SK-N-SH (cell line): ENCODE results near the gene SV2B. TPM values are rescaled to one million over a fixed set of nuclear protein-coding genes. Genes with fewer than 3 reads are reported as not detected.
A peak's percentile ranks its signal among the peaks of the same experiment; 100 is the strongest.

Source experiments
- CTCF ChIA-PET: fragments of 300-600, 350-600 bp; formaldehyde crosslinking; extraction: SDS; loops from one replicate; lab custom pipeline; 2021; lab: Yijun Ruan, JAX
- POLR2A ChIA-PET: fragments of 350-600 bp; sonication (Branson Sonifier 250); formaldehyde crosslinking; extraction: SDS; loops from one replicate; lab custom pipeline; 2020; ENCODE audit warnings: antibody characterized with exemption, inconsistent platforms; lab: Yijun Ruan, JAX
- DNase-seq: peaks from one replicate; pipeline ENCODE4 v3.0.0; 2012
- H2AFZ ChIP-seq: fragments of 200-600 bp; sonication (generic); 2 replicates; pipeline ENCODE4 v1.8.1; 2016; ENCODE audit warnings: antibody characterized with exemption, mild to moderate bottlenecking, low read depth
- H3F3A ChIP-seq: fragments of 200-600 bp; sonication (generic); replicated peaks from 2 replicates; pipeline ENCODE3; 2016; ENCODE audit warnings: antibody characterized with exemption, mild to moderate bottlenecking; ENCODE audit not compliant: insufficient read depth
- H3K27ac ChIP-seq, 2 experiments: fragments of 200-500 bp in 1 of 2; fragments of 200-600 bp in 1 of 2; sonication (Bioruptor generic) in 1 of 2; sonication (generic), shearing (Covaris generic) in 1 of 2; 2 replicates each; pipeline versions ENCODE4 v1.5.1 to v1.6.1; 2014 to 2016; ENCODE audit warnings: low read depth in 2 of 2, inconsistent platforms in 1 of 2, low read length in 1 of 2, mild to moderate bottlenecking in 1 of 2, mixed read lengths in 1 of 2
- H3K27me3 ChIP-seq: fragments of 200-600 bp; sonication (generic), shearing (Covaris generic); 2 replicates; pipeline ENCODE4 v1.6.1; 2016; ENCODE audit warnings: mixed run types; ENCODE audit not compliant: insufficient read depth
- H3K36me3 ChIP-seq, 2 experiments: fragments of 200-500 bp in 1 of 2; fragments of 200-600 bp in 1 of 2; sonication (Bioruptor generic) in 1 of 2; sonication (generic) in 1 of 2; replicated peaks in 1 of 2; 2 replicates each; pipeline versions ENCODE3 to v1.5.1; 2014 to 2016; ENCODE audit warnings: low read length in 1 of 2, mild to moderate bottlenecking in 1 of 2; ENCODE audit not compliant: insufficient read depth in 2 of 2, control insufficient read depth in 1 of 2
- H3K4me1 ChIP-seq, 2 experiments: fragments of 200-500 bp in 1 of 2; fragments of 200-600 bp in 1 of 2; sonication (Bioruptor generic) in 1 of 2; sonication (generic), shearing (Covaris generic) in 1 of 2; 2 replicates each; pipeline versions ENCODE4 v1.5.1 to v1.6.1; 2014 to 2016; ENCODE audit warnings: low read depth in 1 of 2, low read length in 1 of 2, mixed run types in 1 of 2; ENCODE audit not compliant: insufficient read depth in 2 of 2, control insufficient read depth in 1 of 2
- H3K4me2 ChIP-seq: fragments of 200-600 bp; sonication (generic), shearing (Covaris generic); 2 replicates; pipeline ENCODE4 v1.6.1; 2017; ENCODE audit warnings: mixed run types
- H3K4me3 ChIP-seq, 2 experiments: fragments of 200-500 bp in 1 of 2; fragments of 200-600 bp in 1 of 2; sonication (Bioruptor generic) in 1 of 2; sonication (generic), shearing (Covaris generic) in 1 of 2; 2 replicates each; pipeline versions ENCODE4 v1.5.1 to v1.8.1; 2014 to 2016; ENCODE audit warnings: low read depth in 2 of 2, inconsistent platforms in 1 of 2, low read length in 1 of 2, mild to moderate bottlenecking in 1 of 2, mixed read lengths in 1 of 2, moderate library complexity in 1 of 2
- H3K79me2 ChIP-seq: fragments of 200-600 bp; sonication (generic); 2 replicates; pipeline ENCODE4 v1.8.1; 2017; ENCODE audit warnings: mild to moderate bottlenecking; ENCODE audit not compliant: insufficient read depth
- H3K9ac ChIP-seq: fragments of 200-600 bp; sonication (generic); 2 replicates; pipeline ENCODE4 v1.6.1; 2017; ENCODE audit warnings: mixed run types
- H3K9me2 ChIP-seq: fragments of 200-600 bp; sonication (generic); 2 replicates; pipeline ENCODE4 v1.6.1; 2017; ENCODE audit warnings: mixed run types
- H3K9me3 ChIP-seq: fragments of 200-600 bp; sonication (generic); 2 replicates; pipeline ENCODE4 v1.6.1; 2017; ENCODE audit warnings: mixed run types, mild to moderate bottlenecking, moderate library complexity
- H4K20me1 ChIP-seq: fragments of 200-600 bp; sonication (generic); 2 replicates; pipeline ENCODE4 v1.6.1; 2017; ENCODE audit warnings: mild to moderate bottlenecking, mixed run types; ENCODE audit not compliant: insufficient read depth
- CHD2 ChIP-seq: fragments of 150-350 bp; IDR thresholded peaks from 2 replicates; pipeline ENCODE4 v1.6.1; 2018; ENCODE audit warnings: low read length; ENCODE audit not compliant: partially characterized antibody
- ELF1 ChIP-seq: IDR thresholded peaks from 2 replicates; pipeline ENCODE4 v1.4.0; 2012
- EP300 ChIP-seq, 2 experiments: IDR thresholded peaks; 2 replicates each; pipeline versions ENCODE4 v1.4.0 to v1.6.1; 2012; ENCODE audit warnings: borderline replicate concordance in 1 of 2, low read depth in 1 of 2, low read length in 1 of 2
- GABPA ChIP-seq: IDR thresholded peaks from 2 replicates; pipeline ENCODE4 v1.4.0; 2012; ENCODE audit warnings: low read depth, mild to moderate bottlenecking
- IRF3 ChIP-seq: fragments of 150-350 bp; IDR thresholded peaks from 2 replicates; pipeline ENCODE4 v1.6.1; 2016; ENCODE audit warnings: mild to moderate bottlenecking, low read depth, low read length
- JUND ChIP-seq: IDR thresholded peaks from 2 replicates; pipeline ENCODE4 v1.4.0; 2012
- MXI1 ChIP-seq: IDR thresholded peaks from 2 replicates; pipeline ENCODE4 v1.6.1; 2012; ENCODE audit warnings: mild to moderate bottlenecking, low read depth, low read length, improper control_type of control experiment
- POLR2AphosphoS5 ChIP-seq: IDR thresholded peaks from 2 replicates; pipeline ENCODE4 v1.6.1; 2012; ENCODE audit warnings: low read depth, low read length
- RAD21 ChIP-seq: IDR thresholded peaks from 2 replicates; pipeline ENCODE4 v1.6.1; 2012; ENCODE audit warnings: mild to moderate bottlenecking, low read length
- RFX5 ChIP-seq: IDR thresholded peaks from 2 replicates; pipeline ENCODE4 v1.6.1; 2012; ENCODE audit warnings: mild to moderate bottlenecking, improper control_type of control experiment, low read length
- RXRA ChIP-seq: IDR thresholded peaks from 2 replicates; pipeline ENCODE4 v1.4.0; 2012; ENCODE audit warnings: low read depth, mild to moderate bottlenecking, borderline replicate concordance
- SIN3A ChIP-seq: IDR thresholded peaks from 2 replicates; pipeline ENCODE4 v1.6.1; 2012; ENCODE audit warnings: low read depth, mild to moderate bottlenecking, low read length, moderate library complexity, borderline replicate concordance
- SMC3 ChIP-seq: IDR thresholded peaks from 2 replicates; pipeline ENCODE4 v1.6.1; 2012; ENCODE audit warnings: low read depth, low read length, improper control_type of control experiment
- TAF1 ChIP-seq: IDR thresholded peaks from 2 replicates; pipeline ENCODE4 v1.6.1; 2012; ENCODE audit warnings: low read depth, mild to moderate bottlenecking, low read length, moderate library complexity, borderline replicate concordance
- TCF12 ChIP-seq: IDR thresholded peaks from 2 replicates; pipeline ENCODE4 v1.4.0; 2012
- TEAD4 ChIP-seq: IDR thresholded peaks from 2 replicates; pipeline ENCODE4 v1.4.0; 2012; ENCODE audit warnings: mild to moderate bottlenecking, borderline replicate concordance; ENCODE audit not compliant: insufficient read depth
- YY1 ChIP-seq: IDR thresholded peaks from 2 replicates; pipeline ENCODE4 v1.4.0; 2012; ENCODE audit warnings: low read depth, mild to moderate bottlenecking
- WGBS: methylation state at CpG from one replicate; pipeline ENCODE4 v1.1.6; 2017; ENCODE audit warnings: low lambda C conversion rate; 5-methylcytosine and 5-hydroxymethylcytosine counted together
- polyA plus RNA-seq, 3 experiments: library from polyadenylated mRNA; depleted of rRNA; stranded (reverse); fragments of >200 nt; gene quantifications; 2 replicates each; pipeline ENCODE4 v1.2.3, GENCODE V29; 2012
- TF ChIP-seq, protein P1 (sequence below): IDR thresholded peaks from 2 replicates; pipeline ENCODE4 v1.4.0; 2012; ENCODE audit warnings: low read depth
- TF ChIP-seq, protein P2 (sequence below): IDR thresholded peaks from 2 replicates; pipeline ENCODE4 v1.4.0; 2012; ENCODE audit warnings: low read depth, borderline replicate concordance

The SV2B gene
- polyA plus RNA-seq, 1 of the 3 experiments (the other 2 are of a cell fraction): not detected

- Histone ChIP-seq H3K4me1 (peaks cover 0 to 9% of the 10 kb centered on the region in 2 experiments; a peak in 1 of 4 replicates), H3K79me2 (no peaks in the 10 kb centered on the region), H3K36me3 (no peaks in the 10 kb centered on the region), H3K4me3 (peak overlapping the region; percentile 48 to 67), H3K4me2 (peak overlapping the region; percentile 93), H3K27ac (no peak overlapping the region), H2AFZ (peak overlapping the region; percentile 73; the same call in 1 of the 2 replicates), H3F3A (no peaks in the 10 kb centered on the region), H4K20me1 (no peaks in the 10 kb centered on the region), H3K27me3 (peaks cover 41% of the 10 kb centered on the region), H3K9me2 (no peaks in the 10 kb centered on the region), H3K9me3 (no peaks in the 10 kb centered on the region), H3K9ac (no peak overlapping the region)
- DNase-seq: peak; percentile 37
- WGBS: 12% methylated on average over 16 of the region's 18 CpGs
- ChIA-PET POLR2A (no interaction called here), CTCF (interaction anchor here (0.9 to 2.4 kb wide), 5 partner anchors 9 to 146 kb away, joined by 3 to 8 read pairs (median 3); no protein-coding TSS in a partner anchor)
- no peak for TF ChIP-seq MXI1
- TF ChIP-seq ELF1: no peak
These were observed 954 bp downstream of the SV2B start for GRCh38 chr15:91100814-91101607.

GRCh38 chr15:91101608-91101920, 1.5 kb downstream of the SV2B start:
- CTCF ChIA-PET: interaction anchor here (1.2 to 1.4 kb wide), 2 partner anchors 46 to 124 kb away, joined by 3 to 4 read pairs; no protein-coding TSS in a partner anchor
- WGBS: 59% methylated on average over 5 of the region's 5 CpGs
- POLR2A ChIA-PET: no interaction called here

More at GRCh38 chr15:91101608-91101920, 1.5 kb downstream of the SV2B start:
- no peaks in the 10 kb centered on the region for H3K9me3 ChIP-seq
- no peak for DNase-seq
- H3K27me3 ChIP-seq: peaks cover 41% of the 10 kb centered on the region
- H3F3A ChIP-seq: no peaks in the 10 kb centered on the region
- no peaks in the 10 kb centered on the region for H4K20me1 ChIP-seq
- no peak overlapping the region for H2AFZ ChIP-seq
- no peak overlapping the region for H3K4me2 ChIP-seq
- H3K4me3 ChIP-seq: no peak overlapping the region
- H3K27ac ChIP-seq: no peak overlapping the region
- no peaks in the 10 kb centered on the region for H3K79me2 ChIP-seq
- H3K9ac ChIP-seq: no peak overlapping the region
- no peaks in the 10 kb centered on the region for H3K9me2 ChIP-seq
- H3K4me1 ChIP-seq: peaks cover 0 to 9% of the 10 kb centered on the region in 2 experiments; a peak in 1 of 4 replicates
- TF ChIP-seq SIN3A: no peak
- TF ChIP-seq RXRA: no peak
- no peak for TF ChIP-seq MXI1
- no peak for TF ChIP-seq GABPA
- no peak for TF ChIP-seq IRF3
- no peak for TF ChIP-seq POLR2AphosphoS5
- TF ChIP-seq JUND: no peak
- no peak for TF ChIP-seq SMC3
- TF ChIP-seq CHD2: no peak
- TF ChIP-seq, protein P1, sequence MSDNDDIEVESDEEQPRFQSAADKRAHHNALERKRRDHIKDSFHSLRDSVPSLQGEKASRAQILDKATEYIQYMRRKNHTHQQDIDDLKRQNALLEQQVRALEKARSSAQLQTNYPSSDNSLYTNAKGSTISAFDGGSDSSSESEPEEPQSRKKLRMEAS: no peak
- TF ChIP-seq EP300 (IDR thresholded peaks at IDR 0.05; ENCODE audit: borderline replicate concordance in 1 of 2, low read depth in 1 of 2, low read length in 1 of 2): no peak
- TF ChIP-seq RFX5: no peak
- TF ChIP-seq TAF1: no peak
- TF ChIP-seq YY1: no peak
- TF ChIP-seq ELF1: no peak
- TF ChIP-seq, protein P2, sequence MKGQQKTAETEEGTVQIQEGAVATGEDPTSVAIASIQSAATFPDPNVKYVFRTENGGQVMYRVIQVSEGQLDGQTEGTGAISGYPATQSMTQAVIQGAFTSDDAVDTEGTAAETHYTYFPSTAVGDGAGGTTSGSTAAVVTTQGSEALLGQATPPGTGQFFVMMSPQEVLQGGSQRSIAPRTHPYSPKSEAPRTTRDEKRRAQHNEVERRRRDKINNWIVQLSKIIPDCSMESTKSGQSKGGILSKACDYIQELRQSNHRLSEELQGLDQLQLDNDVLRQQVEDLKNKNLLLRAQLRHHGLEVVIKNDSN: no peak
- TF ChIP-seq TCF12: no peak
- no peak for TF ChIP-seq RAD21
- TF ChIP-seq TEAD4: no peak
- no peaks in the 10 kb centered on the region for H3K36me3 ChIP-seq
